PC-9 (cell line): ENCODE results near the gene MTX2.

Source experiments
- EZH2 ChIP-seq: fragments of 200-600 bp; sonication (generic); IDR thresholded peaks from 2 replicates; pipeline ENCODE4 v1.8.0; 2017; ENCODE audit warnings: antibody characterized with exemption, low read depth
- TF ChIP-seq, protein P1 (sequence below): fragments of 200-600 bp; sonication (generic); conservative IDR thresholded peaks from 2 replicates; pipeline ENCODE4 v1.6.1; 2017; ENCODE audit warnings: mixed run types, antibody characterized with exemption, mild to moderate bottlenecking, moderate library complexity

DNA sequence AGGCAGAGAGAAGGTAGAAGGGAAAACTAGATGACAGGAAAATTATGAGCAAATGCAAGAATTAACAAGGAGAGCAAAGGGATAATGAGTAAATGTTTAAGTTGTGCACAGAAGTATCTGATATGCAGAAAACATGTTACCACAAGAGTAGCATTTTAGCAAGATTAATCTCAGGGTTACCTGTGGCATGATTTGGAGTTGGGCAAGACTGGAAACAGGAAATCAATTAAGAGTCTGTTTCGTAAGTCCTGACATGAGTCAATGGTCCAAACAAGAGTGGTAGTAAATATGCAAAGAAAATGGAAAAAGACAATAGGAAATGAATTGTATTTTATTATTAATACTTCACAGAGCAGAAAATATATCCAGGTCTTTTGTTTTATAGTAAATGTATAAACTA lies 17.3 kb upstream of the MTX2 start:
- TF ChIP-seq, protein P1, sequence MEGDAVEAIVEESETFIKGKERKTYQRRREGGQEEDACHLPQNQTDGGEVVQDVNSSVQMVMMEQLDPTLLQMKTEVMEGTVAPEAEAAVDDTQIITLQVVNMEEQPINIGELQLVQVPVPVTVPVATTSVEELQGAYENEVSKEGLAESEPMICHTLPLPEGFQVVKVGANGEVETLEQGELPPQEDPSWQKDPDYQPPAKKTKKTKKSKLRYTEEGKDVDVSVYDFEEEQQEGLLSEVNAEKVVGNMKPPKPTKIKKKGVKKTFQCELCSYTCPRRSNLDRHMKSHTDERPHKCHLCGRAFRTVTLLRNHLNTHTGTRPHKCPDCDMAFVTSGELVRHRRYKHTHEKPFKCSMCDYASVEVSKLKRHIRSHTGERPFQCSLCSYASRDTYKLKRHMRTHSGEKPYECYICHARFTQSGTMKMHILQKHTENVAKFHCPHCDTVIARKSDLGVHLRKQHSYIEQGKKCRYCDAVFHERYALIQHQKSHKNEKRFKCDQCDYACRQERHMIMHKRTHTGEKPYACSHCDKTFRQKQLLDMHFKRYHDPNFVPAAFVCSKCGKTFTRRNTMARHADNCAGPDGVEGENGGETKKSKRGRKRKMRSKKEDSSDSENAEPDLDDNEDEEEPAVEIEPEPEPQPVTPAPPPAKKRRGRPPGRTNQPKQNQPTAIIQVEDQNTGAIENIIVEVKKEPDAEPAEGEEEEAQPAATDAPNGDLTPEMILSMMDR, result no peak
- no peak for TF ChIP-seq EZH2
